HEK293T (cell line): ENCODE measurements around the gene HTATIP2.

Experiments
- CTCF ChIA-PET: fragments of 350-600 bp; formaldehyde crosslinking; extraction: SDS; loops from one replicate; lab custom pipeline; 2021; ENCODE audit warnings: antibody characterized with exemption, inconsistent platforms; lab: Yijun Ruan, JAX
- POLR2A ChIA-PET: fragments of 350-600 bp; formaldehyde crosslinking; extraction: SDS; loops from one replicate; lab custom pipeline; 2020; ENCODE audit warnings: antibody characterized with exemption, inconsistent platforms; lab: Yijun Ruan, JAX
- DNase-seq: peaks from one replicate; pipeline ENCODE4 v3.0.0; 2012; ENCODE audit warnings: mixed read lengths; ENCODE audit errors: extremely low spot score
- ARNT ChIP-seq: fragments of 450-650 bp; IDR thresholded peaks from 2 replicates; pipeline ENCODE4 v1.6.1; 2017; ENCODE audit warnings: mild to moderate bottlenecking
- BHLHE40 ChIP-seq: fragments of 450-650 bp; IDR thresholded peaks from 2 replicates; pipeline ENCODE4 v1.6.1; 2016; ENCODE audit warnings: mild to moderate bottlenecking, moderate library complexity, borderline replicate concordance
- CTBP1 ChIP-seq: fragments of 450-650 bp; IDR thresholded peaks from 2 replicates; pipeline ENCODE4 v1.6.1; 2016; ENCODE audit warnings: borderline replicate concordance
- ELF4 ChIP-seq: fragments of 450-650 bp; IDR thresholded peaks from 2 replicates; pipeline ENCODE4 v1.6.1; 2017; ENCODE audit warnings: antibody characterized with exemption
- FOXA1 ChIP-seq: fragments of 450-650 bp; IDR thresholded peaks from 2 replicates; pipeline ENCODE4 v1.6.1; 2016; ENCODE audit warnings: mild to moderate bottlenecking
- FOXK2 ChIP-seq: fragments of 450-650 bp; IDR thresholded peaks from 2 replicates; pipeline ENCODE4 v1.6.1; 2016; ENCODE audit warnings: mild to moderate bottlenecking
- FOXM1 ChIP-seq: fragments of 450-650 bp; IDR thresholded peaks from 2 replicates; pipeline ENCODE4 v1.6.1; 2017; ENCODE audit warnings: mild to moderate bottlenecking, borderline replicate concordance
- HDGF ChIP-seq: fragments of 450-650 bp; IDR thresholded peaks from 2 replicates; pipeline ENCODE4 v1.6.1; 2017; ENCODE audit warnings: antibody characterized with exemption, borderline replicate concordance
- L3MBTL2 ChIP-seq: fragments of 450-650 bp; conservative IDR thresholded peaks from 2 replicates; pipeline ENCODE4 v1.6.1; 2016; ENCODE audit warnings: mild to moderate bottlenecking
- LEF1 ChIP-seq: fragments of 450-650 bp; IDR thresholded peaks from 2 replicates; pipeline ENCODE4 v1.6.1; 2017; ENCODE audit warnings: mild to moderate bottlenecking, borderline replicate concordance
- NFRKB ChIP-seq: fragments of 450-650 bp; IDR thresholded peaks from 2 replicates; pipeline ENCODE4 v1.6.1; 2016; ENCODE audit warnings: mild to moderate bottlenecking, moderate library complexity
- SP1 ChIP-seq: fragments of 450-650 bp; IDR thresholded peaks from 2 replicates; pipeline ENCODE4 v1.6.1; 2017
- SUZ12 ChIP-seq: fragments of 450-650 bp; IDR thresholded peaks from 2 replicates; pipeline ENCODE4 v1.6.1; 2016; ENCODE audit warnings: mild to moderate bottlenecking
- TARDBP ChIP-seq: fragments of 450-650 bp; IDR thresholded peaks from 2 replicates; pipeline ENCODE4 v1.6.1; 2016
- ZNF384 ChIP-seq: fragments of 450-650 bp; IDR thresholded peaks from 2 replicates; pipeline ENCODE4 v1.6.1; 2016
- TF ChIP-seq, protein P1 (sequence below): fragments of 450-650 bp; IDR thresholded peaks from 2 replicates; pipeline ENCODE4 v1.6.1; 2016

Gene HTATIP2

DNA sequence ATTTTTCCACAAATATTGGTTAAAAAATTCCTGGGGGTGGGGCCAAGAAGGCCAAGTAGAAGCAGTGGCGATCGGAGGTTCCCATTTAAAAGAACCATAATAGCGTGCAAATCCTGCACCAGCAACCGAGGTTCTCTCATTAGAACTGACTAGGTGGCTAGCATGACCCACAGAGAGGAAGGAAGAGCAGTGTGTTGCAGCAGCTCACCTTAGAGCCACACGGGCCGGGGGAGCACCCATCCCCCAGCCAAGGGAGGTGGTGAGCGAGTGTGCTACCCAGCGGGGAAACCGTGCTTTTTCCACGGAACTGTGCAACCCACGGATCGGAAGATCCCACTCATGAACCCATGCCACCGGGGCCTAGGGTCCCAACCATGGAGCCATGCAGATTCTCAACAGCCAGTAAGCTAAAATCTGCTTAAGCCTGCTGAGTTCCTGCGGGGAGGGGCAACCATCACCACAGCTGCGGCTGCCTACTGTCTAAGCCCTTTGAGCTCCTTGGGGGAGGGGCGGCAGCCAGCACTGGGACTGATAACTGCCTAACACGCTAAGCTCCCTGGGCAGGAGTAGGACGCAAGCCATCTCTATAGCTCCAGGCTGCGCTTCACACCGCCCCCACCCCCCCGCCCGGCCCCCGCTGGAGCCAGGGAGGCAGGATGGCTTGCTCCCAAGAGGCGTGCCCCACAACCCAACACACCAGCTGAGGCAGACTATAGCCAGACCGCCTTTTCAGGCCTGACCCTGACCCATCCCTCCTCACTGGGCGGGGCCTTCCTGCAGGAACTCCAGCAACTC, 21.0 kb upstream of the HTATIP2 start:
- no peak for TF ChIP-seq BHLHE40
- ChIA-PET CTCF (no interaction called here), POLR2A (no interaction called here)
- no peak for DNase-seq

DNA sequence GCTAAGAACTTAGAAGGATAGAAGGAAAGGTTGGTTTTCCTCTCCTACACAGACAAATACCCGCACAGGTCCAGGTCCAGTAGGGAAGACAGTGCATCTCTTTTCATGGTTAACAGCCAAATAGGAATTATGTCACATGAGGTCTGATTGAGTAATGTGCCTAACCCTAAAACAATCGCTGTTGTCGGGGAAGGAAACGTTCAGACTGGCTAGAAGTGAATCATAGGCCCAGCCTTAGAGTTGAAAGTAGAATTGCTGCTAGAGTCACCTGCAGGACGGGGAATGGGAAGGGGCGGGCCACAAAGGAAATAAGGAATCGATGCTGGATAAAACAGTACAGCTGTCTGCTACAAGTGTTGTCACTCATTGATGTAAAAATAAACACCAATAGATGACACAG, 12.4 kb upstream of the HTATIP2 start:
- no peak for TF ChIP-seq TARDBP
- TF ChIP-seq BHLHE40 = no peak
- TF ChIP-seq CTBP1 = no peak
- DNase-seq = no peak
- ChIA-PET POLR2A (no interaction called here), CTCF (interaction anchor here (0.8 to 1.7 kb wide), 2 partner anchors 92 to 223 kb away, joined by 3 to 4 read pairs; no protein-coding TSS in a partner anchor)

DNA sequence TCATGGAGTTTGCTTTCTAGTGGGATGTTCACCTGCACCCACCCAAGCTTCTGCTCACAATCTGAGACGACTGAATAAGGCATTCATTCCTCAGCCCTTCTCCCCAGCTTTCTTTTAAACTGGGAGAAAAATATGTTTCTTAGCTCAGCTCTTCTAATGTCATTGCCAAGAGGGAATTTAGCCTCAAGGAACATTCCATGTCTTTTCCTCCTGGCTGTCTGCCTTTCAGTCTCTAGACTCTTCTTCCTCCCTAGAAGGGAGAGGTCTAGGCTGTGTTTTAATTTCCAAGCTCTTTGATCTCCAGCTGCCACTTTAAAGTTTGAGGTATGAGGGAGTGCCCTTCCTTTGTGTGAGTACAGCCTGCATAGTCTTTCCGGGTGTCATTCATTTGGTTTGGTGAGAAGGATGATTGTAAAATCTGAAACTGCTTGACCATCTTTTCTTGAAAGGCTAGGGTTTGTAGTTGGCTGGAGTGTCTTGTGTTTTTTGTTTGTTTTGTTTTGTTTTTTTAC, 11.7 kb upstream of the HTATIP2 start:
- TF ChIP-seq ELF4 (no peak), FOXK2 (no peak), L3MBTL2 (no peak), CTBP1 (no peak), FOXM1 (no peak), HDGF (no peak)
- POLR2A ChIA-PET = no interaction called here
- CTCF ChIA-PET = interaction anchor here (0.7 to 1.7 kb wide), 2 partner anchors 223 to 224 kb away, joined by 4 read pairs; no protein-coding TSS in a partner anchor
- DNase-seq = no peak

DNA sequence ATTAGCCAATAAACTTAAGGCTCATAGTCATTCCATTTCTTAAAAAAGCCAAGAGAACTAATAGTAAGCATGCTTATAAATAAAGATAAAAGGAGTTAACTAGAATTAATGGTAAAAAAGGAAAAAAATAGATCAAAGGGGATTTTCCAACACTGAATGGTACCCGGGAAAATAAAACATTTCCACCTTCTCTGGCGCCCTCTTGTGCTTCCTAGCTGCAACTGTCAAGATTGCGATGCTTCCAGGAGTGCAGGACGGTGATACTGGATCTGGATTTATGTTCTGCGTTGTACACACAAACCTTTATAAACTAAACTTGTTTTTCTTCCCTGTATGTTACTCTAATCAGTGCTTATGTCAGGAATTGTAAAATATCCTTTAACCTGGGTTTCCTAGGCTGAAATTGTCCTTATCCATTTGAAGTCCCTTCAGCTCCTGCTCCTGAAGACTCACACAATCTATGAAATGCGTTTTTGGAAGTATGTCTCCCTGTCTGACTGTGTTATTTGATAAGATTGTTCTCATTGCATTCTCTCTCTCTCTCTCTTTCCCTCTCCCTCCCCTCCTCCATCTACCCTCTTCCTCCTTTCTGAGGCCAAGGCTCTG, 9.6 kb upstream of the HTATIP2 start:
- CTCF ChIA-PET = interaction anchor here (0.7 to 3.3 kb wide), 7 partner anchors 10 to 256 kb away, joined by 3 to 29 read pairs (median 7); partner anchors contain the start of gene HTATIP2
- POLR2A ChIA-PET = no interaction called here
- peak; percentile 56 for DNase-seq
- no peak for TF ChIP-seq ARNT
- TF ChIP-seq ZNF384 = no peak
- TF ChIP-seq BHLHE40 = no peak
- no peak for TF ChIP-seq FOXA1
- TF ChIP-seq HDGF = no peak
- no peak for TF ChIP-seq SUZ12
- TF ChIP-seq, protein P1, sequence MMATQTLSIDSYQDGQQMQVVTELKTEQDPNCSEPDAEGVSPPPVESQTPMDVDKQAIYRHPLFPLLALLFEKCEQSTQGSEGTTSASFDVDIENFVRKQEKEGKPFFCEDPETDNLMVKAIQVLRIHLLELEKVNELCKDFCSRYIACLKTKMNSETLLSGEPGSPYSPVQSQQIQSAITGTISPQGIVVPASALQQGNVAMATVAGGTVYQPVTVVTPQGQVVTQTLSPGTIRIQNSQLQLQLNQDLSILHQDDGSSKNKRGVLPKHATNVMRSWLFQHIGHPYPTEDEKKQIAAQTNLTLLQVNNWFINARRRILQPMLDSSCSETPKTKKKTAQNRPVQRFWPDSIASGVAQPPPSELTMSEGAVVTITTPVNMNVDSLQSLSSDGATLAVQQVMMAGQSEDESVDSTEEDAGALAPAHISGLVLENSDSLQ = no peak
- no peak for TF ChIP-seq ELF4
- TF ChIP-seq FOXK2 = no peak
- TF ChIP-seq L3MBTL2 = no peak
- no peak for TF ChIP-seq NFRKB
- no peak for TF ChIP-seq SP1

DNA sequence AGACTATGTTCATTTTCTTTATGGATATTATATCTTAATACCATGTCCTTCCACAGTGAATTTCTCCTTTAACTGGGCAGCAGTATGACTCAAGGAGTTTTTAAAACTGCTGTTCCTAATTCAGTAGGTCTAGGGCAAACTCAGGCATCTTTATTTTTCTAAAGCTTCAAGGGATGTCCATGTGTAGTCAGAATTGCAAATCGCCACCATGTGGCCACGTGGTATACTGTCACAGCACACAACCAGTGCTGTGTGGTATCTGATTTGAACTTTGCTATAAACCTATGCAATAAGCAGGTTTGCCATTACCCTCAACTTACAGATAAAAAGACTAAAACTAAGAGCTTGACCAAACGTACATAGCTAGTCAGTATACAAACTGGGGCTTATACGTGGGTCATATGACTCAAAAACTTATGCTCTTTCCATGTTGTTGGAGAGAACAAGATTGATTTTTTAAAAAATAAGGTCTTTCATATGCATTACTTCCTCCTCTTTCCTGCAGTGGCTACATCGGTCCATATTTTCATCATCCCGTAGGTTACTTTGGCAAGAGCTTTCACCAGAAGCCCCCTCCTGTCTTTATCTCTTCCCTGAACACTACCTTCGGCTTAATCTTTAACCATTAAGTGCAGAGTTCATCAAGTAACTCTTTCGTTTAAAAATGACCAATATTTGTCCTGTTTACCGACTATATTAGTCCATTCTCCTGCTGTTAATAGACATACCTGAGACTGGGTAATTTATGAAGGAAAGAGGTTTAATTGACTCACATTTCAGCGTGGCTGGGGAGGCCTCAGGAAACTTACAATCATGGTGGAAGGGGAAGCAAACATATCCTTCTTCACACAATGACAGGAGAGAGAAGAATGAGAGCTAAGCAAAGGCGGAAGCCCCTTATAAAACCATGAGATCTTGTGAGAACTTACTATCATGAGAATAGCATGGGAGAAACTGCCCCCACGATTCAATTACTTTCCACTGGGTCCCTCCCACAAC, 8.0 kb upstream of the HTATIP2 start:
- DNase-seq = peak; percentile 41
- no peak for TF ChIP-seq SP1
- no peak for TF ChIP-seq TARDBP
- no peak for TF ChIP-seq ZNF384
- no peak for TF ChIP-seq SUZ12
- no peak for TF ChIP-seq CTBP1
- TF ChIP-seq ELF4 = no peak
- no peak for TF ChIP-seq NFRKB
- no peak for TF ChIP-seq L3MBTL2
- TF ChIP-seq, protein P1 = no peak
- TF ChIP-seq HDGF = no peak
- TF ChIP-seq LEF1 = no peak
- TF ChIP-seq FOXM1 = no peak
- no peak for TF ChIP-seq BHLHE40
- TF ChIP-seq ARNT = no peak
- no peak for TF ChIP-seq FOXA1
- TF ChIP-seq FOXK2 = no peak
- ChIA-PET CTCF (interaction anchor here (0.6 to 3.3 kb wide), 7 partner anchors 8 to 254 kb away, joined by 3 to 29 read pairs (median 9); partner anchors contain the start of gene HTATIP2), POLR2A (no interaction called here)

DNA sequence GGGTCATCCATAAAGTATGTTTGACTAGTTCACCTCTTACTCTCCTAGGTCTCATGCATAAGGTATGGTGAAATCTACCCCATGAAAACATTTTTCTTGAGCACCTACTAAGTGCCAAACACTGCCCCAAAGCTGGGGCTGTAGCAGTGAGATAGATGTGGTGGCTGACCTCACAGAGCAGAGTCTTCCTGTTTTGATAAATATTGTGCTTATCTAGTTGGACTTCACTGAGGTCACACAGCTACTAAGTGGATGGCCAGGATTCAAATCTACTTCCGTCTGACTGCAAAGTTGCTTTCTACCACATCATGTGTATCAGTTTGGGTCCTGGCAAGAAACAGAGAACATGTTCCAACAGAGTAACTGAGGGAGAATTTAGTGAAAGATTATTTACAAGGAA, 6.4 kb upstream of the HTATIP2 start:
- no peak for DNase-seq
- TF ChIP-seq, protein P1 = no peak
- TF ChIP-seq NFRKB (no peak), HDGF (no peak), SUZ12 (no peak), CTBP1 (no peak), L3MBTL2 (no peak), BHLHE40 (no peak), FOXK2 (no peak), TARDBP (no peak), ELF4 (no peak), SP1 (no peak), LEF1 (no peak)
- CTCF ChIA-PET = no interaction called here
- POLR2A ChIA-PET = no interaction called here
